ENCODE measurements around the gene CDKN2A. TPM values are rescaled to one million over a fixed set of nuclear protein-coding genes. Genes with fewer than 3 reads are reported as not detected.

CDKN2A gene
- total and polyA plus RNA-seq, 7 experiments from 2014 or later = 0.43 to 21.7 (median 0.95) TPM; not detected in 2

- intact Hi-C loops (cut with micrococcal nuclease) = loop anchor here in 1 of 2 donors (10.0 kb wide), 1 partner anchor 453 kb away; no protein-coding TSS in a partner anchor
- CTCF ChIA-PET = interaction anchor here (0.6 kb wide), 1 partner anchor 188 kb away, joined by 3 read pairs; no protein-coding TSS in a partner anchor
- H3K27me3 Mint-ChIP-seq = peaks cover 65 to 87% (median 73%) of the 10 kb centered on the region in 5 donors
Observed at GRCh38 chr9:22002038-22002437, 7.8 kb upstream of the CDKN2A start.

GRCh38 chr9:21998026-21998425 lies 3.8 kb upstream of the CDKN2A start:
- no peak for ATAC-seq
- peaks cover 0 to 26% (median 13%) of the 10 kb centered on the region in 7 donors for H3K4me1 Mint-ChIP-seq

More at GRCh38 chr9:22002038-22002437, 7.8 kb upstream of the CDKN2A start:
- Histone ChIP-seq H3K4me3 (ENCODE audit: low read length) (no peak overlapping the region), H3K4me1 (ENCODE audit: control insufficient read depth in 2 of 2, insufficient read depth in 2 of 2, low read length in 2 of 2) (peaks cover 0 to 6% of the 10 kb centered on the region in 2 donors), H3K36me3 (ENCODE audit: control insufficient read depth in 2 of 3, insufficient read depth in 3 of 3, low read length in 3 of 3) (no peaks in the 10 kb centered on the region), H3K9me3 (ENCODE audit: control insufficient read depth in 2 of 3, low read length in 3 of 3) (no peaks in the 10 kb centered on the region), H3K27me3 (ENCODE audit: control insufficient read depth in 2 of 2, insufficient read depth in 2 of 2, low read length in 2 of 2) (peaks cover 8 to 32% of the 10 kb centered on the region in 2 donors), H3K27ac (ENCODE audit: low read depth, low read length) (no peak overlapping the region)
- peaks cover 0 to 12% (median 0%) of the 10 kb centered on the region in 5 donors for H3K36me3 Mint-ChIP-seq
- DNase-seq (no peak), ATAC-seq (no peak)
- H3K9me3 Mint-ChIP-seq = peaks cover 0 to 16% (median 0%) of the 10 kb centered on the region in 11 donors
- H3K4me3 Mint-ChIP-seq = no peak overlapping the region
- POLR2A ChIA-PET = interaction anchor here (0.7 kb wide), 1 partner anchor 80 kb away, joined by 3 read pairs; no protein-coding TSS in a partner anchor
- no peak overlapping the region for H3K27ac Mint-ChIP-seq
- H3K4me1 Mint-ChIP-seq = peaks cover 7 to 16% (median 8%) of the 10 kb centered on the region in 7 donors

GRCh38 chr9:21997480-21997879 lies 3.3 kb upstream of the CDKN2A start:
- H3K4me1 Mint-ChIP-seq = peaks cover 0 to 26% (median 13%) of the 10 kb centered on the region in 7 donors
- H3K36me3 ChIP-seq (ENCODE audit: control insufficient read depth in 2 of 3, insufficient read depth in 3 of 3, low read length in 3 of 3) = peaks cover 0 to 7% (median 0%) of the 10 kb centered on the region in 3 experiments
- ATAC-seq = no peak
- H3K4me3 ChIP-seq (ENCODE audit: low read length) = no peak overlapping the region
- peaks cover 0 to 11% (median 0%) of the 10 kb centered on the region in 5 donors for H3K36me3 Mint-ChIP-seq
- CTCF ChIA-PET = no interaction called here
- peaks cover 0 to 8% (median 0%) of the 10 kb centered on the region in 11 donors for H3K9me3 Mint-ChIP-seq
- no peak overlapping the region for H3K27ac ChIP-seq (ENCODE audit: low read depth, low read length)
- no peak for DNase-seq
- POLR2A ChIA-PET = interaction anchor here (1.1 kb wide), 1 partner anchor 203 kb away, joined by 3 read pairs; no protein-coding TSS in a partner anchor
- peaks cover 29 to 64% (median 50%) of the 10 kb centered on the region in 5 donors for H3K27me3 Mint-ChIP-seq
- no peaks in the 10 kb centered on the region for H3K9me3 ChIP-seq (ENCODE audit: control insufficient read depth in 2 of 3, low read length in 3 of 3)
- H3K4me3 Mint-ChIP-seq = no peak overlapping the region
- H3K27me3 ChIP-seq (ENCODE audit: control insufficient read depth in 2 of 2, insufficient read depth in 2 of 2, low read length in 2 of 2) = peaks cover 0 to 10% of the 10 kb centered on the region in 2 donors
- intact Hi-C loops (cut with micrococcal nuclease) = loop anchor here (5.0 to 10.0 kb wide), 4 partner anchors 40 to 663 kb away; partner anchors contain the start of gene KLHL9 (in 1 of the 2)
- H3K4me1 ChIP-seq (ENCODE audit: control insufficient read depth in 2 of 2, insufficient read depth in 2 of 2, low read length in 2 of 2) = peaks cover 8 to 16% of the 10 kb centered on the region in 2 donors
- no peak overlapping the region for H3K27ac Mint-ChIP-seq

More at GRCh38 chr9:21998026-21998425, 3.8 kb upstream of the CDKN2A start:
- Mint-ChIP-seq H3K9me3 (peaks cover 0 to 8% (median 0%) of the 10 kb centered on the region in 11 donors), H3K36me3 (peaks cover 0 to 11% (median 0%) of the 10 kb centered on the region in 5 donors), H3K27ac (no peak overlapping the region), H3K4me3 (no peak overlapping the region), H3K27me3 (peaks cover 34 to 69% (median 54%) of the 10 kb centered on the region in 5 donors)
- Histone ChIP-seq H3K36me3 (ENCODE audit: control insufficient read depth in 2 of 3, insufficient read depth in 3 of 3, low read length in 3 of 3) (peaks cover 0 to 7% (median 0%) of the 10 kb centered on the region in 3 experiments), H3K27me3 (ENCODE audit: control insufficient read depth in 2 of 2, insufficient read depth in 2 of 2, low read length in 2 of 2) (peaks cover 1 to 7% of the 10 kb centered on the region in 2 donors), H3K4me1 (ENCODE audit: control insufficient read depth in 2 of 2, insufficient read depth in 2 of 2, low read length in 2 of 2) (peaks cover 8 to 12% of the 10 kb centered on the region in 2 donors), H3K27ac (ENCODE audit: low read depth, low read length) (no peak overlapping the region), H3K4me3 (ENCODE audit: low read length) (no peak overlapping the region), H3K9me3 (ENCODE audit: control insufficient read depth in 2 of 3, low read length in 3 of 3) (no peaks in the 10 kb centered on the region)
- CTCF ChIA-PET = no interaction called here
- POLR2A ChIA-PET = interaction anchor here (1.1 kb wide), 1 partner anchor 203 kb away, joined by 3 read pairs; no protein-coding TSS in a partner anchor
- DNase-seq = no peak
- intact Hi-C loops (cut with micrococcal nuclease) = loop anchor here (5.0 to 10.0 kb wide), 4 partner anchors 39 to 663 kb away; partner anchors contain the start of gene KLHL9 (in 1 of the 2)

- intact Hi-C loops (cut with micrococcal nuclease) = loop anchor here (5.0 to 10.0 kb wide), 4 partner anchors 40 to 662 kb away; partner anchors contain the start of gene KLHL9 (in 1 of the 2)
- peaks cover 23 to 58% (median 44%) of the 10 kb centered on the region in 5 donors for H3K27me3 Mint-ChIP-seq
- ChIA-PET CTCF (no interaction called here), POLR2A (interaction anchor here (1.1 kb wide), 1 partner anchor 72 kb away, joined by 4 read pairs; no protein-coding TSS in a partner anchor)
- Histone ChIP-seq H3K27me3 (ENCODE audit: control insufficient read depth in 2 of 2, insufficient read depth in 2 of 2, low read length in 2 of 2) (peaks cover 0 to 10% of the 10 kb centered on the region in 2 donors), H3K27ac (ENCODE audit: low read depth, low read length) (no peak overlapping the region), H3K9me3 (ENCODE audit: control insufficient read depth in 2 of 3, low read length in 3 of 3) (no peaks in the 10 kb centered on the region), H3K4me3 (ENCODE audit: low read length) (no peak overlapping the region), H3K4me1 (ENCODE audit: control insufficient read depth in 2 of 2, insufficient read depth in 2 of 2, low read length in 2 of 2) (peaks cover 8 to 16% of the 10 kb centered on the region in 2 donors), H3K36me3 (ENCODE audit: control insufficient read depth in 2 of 3, insufficient read depth in 3 of 3, low read length in 3 of 3) (peaks cover 0 to 7% (median 0%) of the 10 kb centered on the region in 3 experiments)
- peaks cover 0 to 8% (median 0%) of the 10 kb centered on the region in 11 donors for H3K9me3 Mint-ChIP-seq
- H3K4me3 Mint-ChIP-seq = peak overlapping the region; percentile 6 to 97 (median 88)
- H3K36me3 Mint-ChIP-seq = peaks cover 0 to 11% (median 0%) of the 10 kb centered on the region in 5 donors
- no peak for ATAC-seq
- no peak for DNase-seq
- H3K4me1 Mint-ChIP-seq = peaks cover 0 to 26% (median 13%) of the 10 kb centered on the region in 7 donors
- H3K27ac Mint-ChIP-seq = no peak overlapping the region
Observed at GRCh38 chr9:21996858-21997257, 2.7 kb upstream of the CDKN2A start.

- Histone ChIP-seq H3K27ac (ENCODE audit: low read depth, low read length) (no peak overlapping the region), H3K9me3 (ENCODE audit: control insufficient read depth in 2 of 3, low read length in 3 of 3) (no peaks in the 10 kb centered on the region), H3K4me3 (ENCODE audit: low read length) (no peak overlapping the region), H3K27me3 (ENCODE audit: control insufficient read depth in 2 of 2, insufficient read depth in 2 of 2, low read length in 2 of 2) (peaks cover 0 to 14% of the 10 kb centered on the region in 2 donors), H3K36me3 (ENCODE audit: control insufficient read depth in 2 of 3, insufficient read depth in 3 of 3, low read length in 3 of 3) (peaks cover 0 to 7% (median 0%) of the 10 kb centered on the region in 3 experiments), H3K4me1 (ENCODE audit: control insufficient read depth in 2 of 2, insufficient read depth in 2 of 2, low read length in 2 of 2) (peaks cover 8 to 16% of the 10 kb centered on the region in 2 donors)
- ChIA-PET POLR2A (interaction anchor here (1.1 kb wide), 1 partner anchor 71 kb away, joined by 4 read pairs; no protein-coding TSS in a partner anchor), CTCF (no interaction called here)
- Mint-ChIP-seq H3K27ac (peak overlapping the region in 1 of 9 donors; percentile 79), H3K27me3 (peaks cover 22 to 56% (median 42%) of the 10 kb centered on the region in 5 donors), H3K36me3 (peaks cover 0 to 12% (median 0%) of the 10 kb centered on the region in 5 donors), H3K9me3 (peaks cover 0 to 8% (median 0%) of the 10 kb centered on the region in 11 donors), H3K4me1 (peaks cover 0 to 26% (median 13%) of the 10 kb centered on the region in 7 donors), H3K4me3 (peak overlapping the region; percentile 44 to 97 (median 91))
- no peak for DNase-seq
- intact Hi-C loops (cut with micrococcal nuclease) = loop anchor here (5.0 to 10.0 kb wide), 4 partner anchors 41 to 662 kb away; partner anchors contain the start of gene KLHL9 (in 1 of the 2)
- no peak for ATAC-seq
Observed at GRCh38 chr9:21996438-21996837, 2.2 kb upstream of the CDKN2A start.

GRCh38 chr9:21995666-21996398 lies 1.6 kb upstream of the CDKN2A start:
- peaks cover 20 to 53% (median 40%) of the 10 kb centered on the region in 5 donors for H3K27me3 Mint-ChIP-seq
- H3K4me3 Mint-ChIP-seq = peak overlapping the region; percentile 88 to 97 (median 94)
- intact Hi-C loops (cut with micrococcal nuclease) = loop anchor here (1.0 to 10.0 kb wide), 12 partner anchors 12 to 661 kb away; partner anchors contain the start of gene KLHL9 (in 2 of the 2)

More at GRCh38 chr9:21995666-21996398, 1.6 kb upstream of the CDKN2A start:
- ChIA-PET CTCF (no interaction called here), POLR2A (interaction anchor here (1.1 kb wide), 1 partner anchor 71 kb away, joined by 4 read pairs; no protein-coding TSS in a partner anchor)
- DNase-seq (peak in 2 of 9 donors; percentile 25 to 40), ATAC-seq (peak; percentile 14)
- Mint-ChIP-seq H3K36me3 (peaks cover 0 to 15% (median 0%) of the 10 kb centered on the region in 5 donors), H3K9me3 (peaks cover 0 to 8% (median 0%) of the 10 kb centered on the region in 11 donors), H3K4me1 (peaks cover 0 to 29% (median 13%) of the 10 kb centered on the region in 7 donors), H3K27ac (peak overlapping the region in 5 of 9 donors; percentile 33 to 98 (median 56))
- H3K9me3 ChIP-seq (ENCODE audit: control insufficient read depth in 2 of 3, low read length in 3 of 3) = no peaks in the 10 kb centered on the region
- H3K4me3 ChIP-seq (ENCODE audit: low read length) = peak overlapping the region; percentile 93
- H3K27me3 ChIP-seq (ENCODE audit: control insufficient read depth in 2 of 2, insufficient read depth in 2 of 2, low read length in 2 of 2) = peaks cover 0 to 14% of the 10 kb centered on the region in 2 donors
- H3K27ac ChIP-seq (ENCODE audit: low read depth, low read length) = no peak overlapping the region
- H3K4me1 ChIP-seq (ENCODE audit: control insufficient read depth in 2 of 2, insufficient read depth in 2 of 2, low read length in 2 of 2) = peaks cover 8 to 16% of the 10 kb centered on the region in 2 donors
- H3K36me3 ChIP-seq (ENCODE audit: control insufficient read depth in 2 of 3, insufficient read depth in 3 of 3, low read length in 3 of 3) = peaks cover 0 to 7% (median 0%) of the 10 kb centered on the region in 3 experiments
